Endodermal cell (in vitro differentiated cells): ENCODE data around the gene SPRY2. TPM values are rescaled to one million over a fixed set of nuclear protein-coding genes. Genes with fewer than 3 reads are reported as not detected.

ENCODE experiments used
- DNase-seq: peaks from one replicate; pipeline ENCODE4 v3.0.0-alpha.2; 2017
- H3K27ac ChIP-seq: 2 replicates; pipeline ENCODE4 v1.5.1; 2013; ENCODE audit warnings: mild to moderate bottlenecking, low read depth, low read length, moderate library complexity
- H3K27me3 ChIP-seq: 2 replicates; pipeline ENCODE4 v1.6.1; 2013; ENCODE audit warnings: mild to moderate bottlenecking, low read length, moderate library complexity; ENCODE audit not compliant: insufficient read depth, control insufficient read depth, poor library complexity, severe bottlenecking
- H3K36me3 ChIP-seq: 2 replicates; pipeline ENCODE4 v1.7.0; 2013; ENCODE audit warnings: mild to moderate bottlenecking, low read length, moderate library complexity; ENCODE audit not compliant: control insufficient read depth, insufficient read depth
- H3K4me1 ChIP-seq: one replicate; pipeline ENCODE4 v1.7.0; 2013; ENCODE audit warnings: low read length; ENCODE audit not compliant: control insufficient read depth, insufficient read depth
- H3K4me3 ChIP-seq: 2 replicates; pipeline ENCODE4 v1.5.1; 2013; ENCODE audit warnings: mild to moderate bottlenecking, low read length, moderate library complexity
- H3K9ac ChIP-seq: 2 replicates; pipeline ENCODE4 v1.6.1; 2013; ENCODE audit warnings: mild to moderate bottlenecking, low read length, moderate library complexity; ENCODE audit not compliant: poor library complexity, severe bottlenecking; ENCODE audit errors: extremely low read depth
- H3K9me3 ChIP-seq: 2 replicates; pipeline ENCODE4 v1.6.1; 2013; ENCODE audit warnings: mild to moderate bottlenecking, low read length, moderate library complexity; ENCODE audit not compliant: control insufficient read depth
- H3K27ac Mint-ChIP-seq: 2 replicates; pipeline ENCODE4 v1.8.0; 2020; ENCODE audit warnings: mixed read lengths
- H3K27me3 Mint-ChIP-seq: 2 replicates; pipeline ENCODE4 v1.8.0; 2021; ENCODE audit warnings: mild to moderate bottlenecking, mixed read lengths; ENCODE audit not compliant: insufficient read depth
- H3K36me3 Mint-ChIP-seq: 2 replicates; pipeline ENCODE4 v1.8.0; 2020; ENCODE audit warnings: low read depth, mixed read lengths
- H3K4me1 Mint-ChIP-seq: 2 replicates; pipeline ENCODE4 v1.8.0; 2020; ENCODE audit warnings: mixed read lengths
- H3K4me3 Mint-ChIP-seq: 2 replicates; pipeline ENCODE4 v1.8.0; 2020; ENCODE audit warnings: mild to moderate bottlenecking, moderate library complexity, mixed read lengths
- H3K9me3 Mint-ChIP-seq: 2 replicates; pipeline ENCODE4 v1.8.0; 2020; ENCODE audit warnings: mild to moderate bottlenecking, mixed read lengths
- CTCF ChIP-seq: fragments of 200-600 bp; sonication (generic); conservative IDR thresholded peaks from 2 replicates; pipeline ENCODE4 v1.5.0; 2021; ENCODE audit warnings: antibody characterized with exemption, mild to moderate bottlenecking
- WGBS, 2 experiments: methylation state at CpG; one replicate each; pipeline versions ENCODE4 v1.1.5 to v1.1.7; 2013; ENCODE audit warnings: missing lambda C conversion rate in 2 of 2, mixed read lengths in 1 of 2; ENCODE audit not compliant: insufficient coverage in 1 of 2, insufficient read length in 1 of 2; 5-methylcytosine and 5-hydroxymethylcytosine counted together
- total RNA-seq, 2 donors: library from RNA; stranded (reverse); fragmentation: NEBNext Ultra II Directional in 1 of 2; extraction: Animal tissue kit (Norgen Biotek cat#: 25700) in 1 of 2; gene quantifications; 2 replicates in 1 of 2; 3 replicates in 1 of 2; pipeline ENCODE4 v1.2.1, GENCODE V29; 2021

SPRY2 gene
- total RNA-seq, 2 donors from 2014 or later, result 87.7 to 96.9 TPM

GRCh38 chr13:80376554-80376953, 35.6 kb upstream of the SPRY2 start:
- Histone ChIP-seq H3K27ac (no peak overlapping the region), H3K4me3 (no peak overlapping the region), H3K9me3 (no peaks in the 10 kb centered on the region), H3K4me1 (no peaks in the 10 kb centered on the region), H3K36me3 (no peaks in the 10 kb centered on the region), H3K27me3 (no peaks in the 10 kb centered on the region), H3K9ac (no peak overlapping the region)
- Mint-ChIP-seq H3K4me3 (no peak overlapping the region), H3K27ac (no peak overlapping the region), H3K36me3 (no peaks in the 10 kb centered on the region), H3K4me1 (no peaks in the 10 kb centered on the region), H3K9me3 (no peaks in the 10 kb centered on the region), H3K27me3 (no peaks in the 10 kb centered on the region)
- TF ChIP-seq CTCF, result no peak
- 100% methylated on average over 1 of the region's 1 CpG; no CpG with 5 or more reads in 1 of the 2 experiments for WGBS, 2 experiments
- no peak for DNase-seq

GRCh38 chr13:80374901-80375300, 34.0 kb upstream of the SPRY2 start:
- 85 to 92% methylated on average over 2 of the region's 2 CpGs for WGBS, 2 experiments

GRCh38 chr13:80374444-80374843, 33.5 kb upstream of the SPRY2 start:
- Histone ChIP-seq H3K9ac (no peak overlapping the region), H3K9me3 (no peaks in the 10 kb centered on the region), H3K27ac (no peak overlapping the region), H3K27me3 (no peaks in the 10 kb centered on the region), H3K4me3 (no peak overlapping the region), H3K4me1 (no peaks in the 10 kb centered on the region), H3K36me3 (no peaks in the 10 kb centered on the region)
- Mint-ChIP-seq H3K9me3 (no peaks in the 10 kb centered on the region), H3K27ac (no peak overlapping the region), H3K36me3 (no peaks in the 10 kb centered on the region), H3K27me3 (no peaks in the 10 kb centered on the region), H3K4me1 (no peaks in the 10 kb centered on the region), H3K4me3 (no peak overlapping the region)
- no peak for DNase-seq
- 91 to 93% methylated on average over 3 to 5 of the region's 5 CpGs for WGBS, 2 experiments
- no peak for TF ChIP-seq CTCF

More at GRCh38 chr13:80374901-80375300, 34.0 kb upstream of the SPRY2 start:
- no peaks in the 10 kb centered on the region for H3K27me3 ChIP-seq
- no peak overlapping the region for H3K27ac Mint-ChIP-seq
- no peaks in the 10 kb centered on the region for H3K36me3 ChIP-seq
- no peaks in the 10 kb centered on the region for H3K4me1 Mint-ChIP-seq
- TF ChIP-seq CTCF, result no peak
- H3K27ac ChIP-seq, result no peak overlapping the region
- H3K36me3 Mint-ChIP-seq, result no peaks in the 10 kb centered on the region
- DNase-seq, result no peak
- no peak overlapping the region for H3K9ac ChIP-seq
- H3K4me3 ChIP-seq, result no peak overlapping the region
- no peaks in the 10 kb centered on the region for H3K9me3 ChIP-seq
- no peaks in the 10 kb centered on the region for H3K27me3 Mint-ChIP-seq
- H3K4me3 Mint-ChIP-seq, result no peak overlapping the region
- no peaks in the 10 kb centered on the region for H3K4me1 ChIP-seq
- no peaks in the 10 kb centered on the region for H3K9me3 Mint-ChIP-seq
